ENCODE measurements around the gene SLC7A14.

The SLC7A14 gene

GRCh38 chr3:170418422-170419398 is 167.2 kb downstream of the SLC7A14 start, which contains the start of gene CLDN11:
CLDN11 (plus strand) TSS chr3:170418868; CDS start chr3:170419067, 199 bp downstream.
- no peak within 1 kb of the TSS for H3K4me3 ChIP-seq (ENCODE audit: low read depth, low read length)
- DNase-seq (ENCODE audit: low read depth) = no peak
- TF ChIP-seq CTCF (IDR thresholded peaks at IDR 0.05; ENCODE audit: insufficient read depth, low read depth, low read length, missing control alignments) = peak; percentile 1

GRCh38 chr3:170417090-170417489 is 168.8 kb downstream of the SLC7A14 start:
- no peak for DNase-seq (ENCODE audit: low read depth)
- no peak for TF ChIP-seq CTCF (IDR thresholded peaks at IDR 0.05; ENCODE audit: insufficient read depth, low read depth, low read length, missing control alignments)
- no peak overlapping the region for H3K4me3 ChIP-seq (ENCODE audit: low read depth, low read length)

- no peak overlapping the region for H3K4me3 ChIP-seq (ENCODE audit: low read depth, low read length)
- DNase-seq (ENCODE audit: low read depth) = peak; percentile 72
- peak; percentile 99 for TF ChIP-seq CTCF (IDR thresholded peaks at IDR 0.05; ENCODE audit: insufficient read depth, low read depth, low read length, missing control alignments)
Observed at GRCh38 chr3:170414202-170414663, 171.6 kb downstream of the SLC7A14 start.

GRCh38 chr3:170413291-170413690 is 172.6 kb downstream of the SLC7A14 start:
- TF ChIP-seq CTCF (IDR thresholded peaks at IDR 0.05; ENCODE audit: insufficient read depth, low read depth, low read length, missing control alignments) = no peak
- no peak for DNase-seq (ENCODE audit: low read depth)
- no peak overlapping the region for H3K4me3 ChIP-seq (ENCODE audit: low read depth, low read length)

GRCh38 chr3:170410428-170411029 is 175.3 kb downstream of the SLC7A14 start:
- peak; percentile 49 for TF ChIP-seq CTCF (IDR thresholded peaks at IDR 0.05; ENCODE audit: insufficient read depth, low read depth, low read length, missing control alignments)
- peak; percentile 48 for DNase-seq (ENCODE audit: low read depth)
- H3K4me3 ChIP-seq (ENCODE audit: low read depth, low read length) = no peak overlapping the region

Data from GM12865 (cell line).